ENCODE measurements around the gene ENOX2.
A peak's percentile ranks its signal among the peaks of the same experiment; 100 is the strongest.

ENOX2 gene

GRCh38 chrX:130896802-130897501 is 6.1 kb downstream of the ENOX2 start:
- TF ChIP-seq POLR2A (IDR thresholded peaks at IDR 0.05; ENCODE audit: low read depth, low read length) = no peak
- FAIRE-seq (no peak), DNase-seq (ENCODE audit: insufficient read length, low spot score) (no peak)

GRCh38 chrX:130896026-130896425 is 7.0 kb downstream of the ENOX2 start:
- TF ChIP-seq POLR2A (IDR thresholded peaks at IDR 0.05; ENCODE audit: low read depth, low read length) = no peak
- DNase-seq (ENCODE audit: insufficient read length, low spot score) = no peak
- FAIRE-seq = no peak

- no peak for FAIRE-seq
These were observed 7.7 kb downstream of the ENOX2 start for GRCh38 chrX:130895299-130895698.

GRCh38 chrX:130893356-130894085 is 9.5 kb downstream of the ENOX2 start:
- no peak for FAIRE-seq
- TF ChIP-seq POLR2A (IDR thresholded peaks at IDR 0.05; ENCODE audit: low read depth, low read length) = no peak
- no peak for DNase-seq (ENCODE audit: insufficient read length, low spot score)

More at GRCh38 chrX:130895299-130895698, 7.7 kb downstream of the ENOX2 start:
- DNase-seq (ENCODE audit: insufficient read length, low spot score) = no peak
- no peak for TF ChIP-seq POLR2A (IDR thresholded peaks at IDR 0.05; ENCODE audit: low read depth, low read length)

GRCh38 chrX:130887376-130887775 is 15.6 kb downstream of the ENOX2 start:
- FAIRE-seq (no peak), DNase-seq (ENCODE audit: insufficient read length, low spot score) (no peak)
- TF ChIP-seq POLR2A (IDR thresholded peaks at IDR 0.05; ENCODE audit: low read depth, low read length) = no peak

GRCh38 chrX:130885996-130886395 is 17.0 kb downstream of the ENOX2 start:
- no peak for DNase-seq (ENCODE audit: insufficient read length, low spot score)
- no peak for TF ChIP-seq POLR2A (IDR thresholded peaks at IDR 0.05; ENCODE audit: low read depth, low read length)
- no peak for FAIRE-seq

- no peak for TF ChIP-seq POLR2A (IDR thresholded peaks at IDR 0.05; ENCODE audit: low read depth, low read length)
- FAIRE-seq = no peak
- no peak for DNase-seq (ENCODE audit: insufficient read length, low spot score)
These were observed 17.5 kb downstream of the ENOX2 start for GRCh38 chrX:130885508-130885907.

GRCh38 chrX:130884627-130885026 is 18.4 kb downstream of the ENOX2 start:
- no peak for FAIRE-seq
- DNase-seq (ENCODE audit: insufficient read length, low spot score) = no peak
- no peak for TF ChIP-seq POLR2A (IDR thresholded peaks at IDR 0.05; ENCODE audit: low read depth, low read length)

GRCh38 chrX:130879869-130880268 is 23.1 kb downstream of the ENOX2 start:
- peak; percentile 20 for FAIRE-seq
- no peak for DNase-seq (ENCODE audit: insufficient read length, low spot score)
- TF ChIP-seq POLR2A (IDR thresholded peaks at IDR 0.05; ENCODE audit: low read depth, low read length) = no peak

- peak; percentile 15 for DNase-seq (ENCODE audit: insufficient read length, low spot score)
- FAIRE-seq = peak; percentile 97
- no peak for TF ChIP-seq POLR2A (IDR thresholded peaks at IDR 0.05; ENCODE audit: low read depth, low read length)
These were observed 24.4 kb downstream of the ENOX2 start for GRCh38 chrX:130878350-130879341.

GRCh38 chrX:130877892-130878341 is 25.1 kb downstream of the ENOX2 start:
- no peak for FAIRE-seq
- TF ChIP-seq POLR2A (IDR thresholded peaks at IDR 0.05; ENCODE audit: low read depth, low read length) = no peak
- no peak for DNase-seq (ENCODE audit: insufficient read length, low spot score)

- DNase-seq (ENCODE audit: insufficient read length, low spot score) (no peak), FAIRE-seq (no peak)
- TF ChIP-seq POLR2A (IDR thresholded peaks at IDR 0.05; ENCODE audit: low read depth, low read length) = no peak
These were observed 26.8 kb downstream of the ENOX2 start for GRCh38 chrX:130876226-130876625.

- TF ChIP-seq POLR2A (IDR thresholded peaks at IDR 0.05; ENCODE audit: low read depth, low read length) = no peak
- FAIRE-seq = no peak
- no peak for DNase-seq (ENCODE audit: insufficient read length, low spot score)
These were observed 28.3 kb downstream of the ENOX2 start for GRCh38 chrX:130874751-130875150.

- TF ChIP-seq POLR2A (IDR thresholded peaks at IDR 0.05; ENCODE audit: low read depth, low read length) = no peak
These were observed 33.8 kb downstream of the ENOX2 start for GRCh38 chrX:130869239-130869638.

More at GRCh38 chrX:130869239-130869638, 33.8 kb downstream of the ENOX2 start:
- FAIRE-seq (no peak), DNase-seq (ENCODE audit: insufficient read length, low spot score) (no peak)
